ENCODE data around the gene EIF4ENIF1.
A peak's percentile ranks its signal among the peaks of the same experiment; 100 is the strongest.
"Not testable (repeated sequence)": the region's sequence is repeated elsewhere in the genome, so short reads cannot be mapped to it uniquely, and the experiment has no call there.

EIF4ENIF1 gene

GRCh38 chr22:31445642-31446041 is 44.0 kb downstream of the EIF4ENIF1 start:
- DNase-seq (ENCODE audit: low spot score) (no peak), FAIRE-seq (no peak)

- DNase-seq (ENCODE audit: low spot score) (no peak), FAIRE-seq (no peak)
These were observed 46.1 kb downstream of the EIF4ENIF1 start for GRCh38 chr22:31443516-31443915.

GRCh38 chr22:31442768-31443489 is 46.7 kb downstream of the EIF4ENIF1 start:
- no peak for FAIRE-seq
- DNase-seq (ENCODE audit: low spot score), result no peak

- FAIRE-seq, result no peak
- no peak for DNase-seq (ENCODE audit: low spot score)
These were observed 48.0 kb downstream of the EIF4ENIF1 start for GRCh38 chr22:31441652-31442051.

GRCh38 chr22:31440681-31441080 is 49.0 kb downstream of the EIF4ENIF1 start:
- FAIRE-seq (no peak), DNase-seq (ENCODE audit: low spot score) (no peak)

- DNase-seq (ENCODE audit: low spot score) (no peak), FAIRE-seq (no peak)
These were observed 49.8 kb downstream of the EIF4ENIF1 start for GRCh38 chr22:31439808-31440207.

GRCh38 chr22:31436132-31436531 is 53.5 kb downstream of the EIF4ENIF1 start:
- FAIRE-seq (no peak), DNase-seq (ENCODE audit: low spot score) (no peak)

GRCh38 chr22:31431950-31432349 is 57.7 kb downstream of the EIF4ENIF1 start:
- no peak for FAIRE-seq

GRCh38 chr22:31425331-31426050 is 64.2 kb downstream of the EIF4ENIF1 start:
- no peak for FAIRE-seq
- no peak for DNase-seq (ENCODE audit: low spot score)

More at GRCh38 chr22:31431950-31432349, 57.7 kb downstream of the EIF4ENIF1 start:
- DNase-seq (ENCODE audit: low spot score), result no peak

- not testable (repeated sequence) for FAIRE-seq; DNase-seq (ENCODE audit: low spot score)
These were observed 87.3 kb downstream of the EIF4ENIF1 start for GRCh38 chr22:31402350-31402749.

- FAIRE-seq (peak; percentile 35), DNase-seq (ENCODE audit: low spot score) (no peak)
These were observed 89.6 kb downstream of the EIF4ENIF1 start for GRCh38 chr22:31400023-31400397.

- FAIRE-seq, result peak; percentile 99
- DNase-seq (ENCODE audit: low spot score), result peak; percentile 100
These were observed 90.2 kb downstream of the EIF4ENIF1 start, which contains the start of gene DRG1 for GRCh38 chr22:31399211-31400022. TSS of gene DRG1 (plus strand) at chr22:31399604. CDS start at chr22:31399684, 80 bp downstream.

- DNase-seq (ENCODE audit: low spot score) (no peak), FAIRE-seq (no peak)
These were observed 91.4 kb downstream of the EIF4ENIF1 start for GRCh38 chr22:31398231-31398630.

- DNase-seq (ENCODE audit: low spot score) (no peak), FAIRE-seq (no peak)
These were observed 95.3 kb downstream of the EIF4ENIF1 start for GRCh38 chr22:31394326-31394725.

- FAIRE-seq (no peak), DNase-seq (ENCODE audit: low spot score) (no peak)
These were observed 95.7 kb downstream of the EIF4ENIF1 start for GRCh38 chr22:31393893-31394292.

Data from urothelium cell line (cell line).